ENCODE data around the gene CDK5R2. TPM values are rescaled to one million over a fixed set of nuclear protein-coding genes. Genes with fewer than 3 reads are reported as not detected.

The CDK5R2 gene
- total RNA-seq, 1 experiment from 2014 or later: 0.11 TPM

Small RNA genes lying within 50 kb of the gene (microRNA-seq; reads per million reads assigned to microRNA genes)
- 4,846 reads per million, percentile 93 among the genes with 10 or more reads in this experiment for gene MIR375 (ENCODE audit: unreplicated experiment)

Other genes with a start within 250 kb of the CDK5R2 start
- 21.0 and 32.9 TPM in 2 replicates for gene TTLL4, start 248.8 kb upstream of the CDK5R2 start, total RNA-seq (2014; rRNA removed)
- 5.8 and 6.0 TPM in 2 replicates for gene CYP27A1, start 177.5 kb upstream of the CDK5R2 start, total RNA-seq (2014; rRNA removed)
- gene PRKAG3, start 127.9 kb upstream of the CDK5R2 start, total RNA-seq (2014; rRNA removed): not detected in 2 replicates
- not detected in 2 replicates for gene WNT6, start 99.9 kb upstream of the CDK5R2 start, total RNA-seq (2014; rRNA removed)
- 0.40 and 3.3 TPM in 2 replicates for gene WNT10A, start 78.8 kb upstream of the CDK5R2 start, total RNA-seq (2014; rRNA removed)
- 0.07 TPM in 1 of 2 replicates, not detected in the other for gene FEV, start 25.5 kb downstream of the CDK5R2 start, total RNA-seq (2014; rRNA removed)
- gene CRYBA2, start 33.8 kb downstream of the CDK5R2 start, total RNA-seq (2014; rRNA removed): 6.4 and 13.5 TPM in 2 replicates
- 0.17 and 0.18 TPM in 2 replicates for gene CFAP65, start 81.8 kb downstream of the CDK5R2 start, total RNA-seq (2014; rRNA removed)
- gene IHH, start 101.3 kb downstream of the CDK5R2 start, total RNA-seq (2014; rRNA removed): 0.07 TPM in 1 of 2 replicates, not detected in the other
- gene NHEJ1, start 201.1 kb downstream of the CDK5R2 start, total RNA-seq (2014; rRNA removed): 16.7 and 18.5 TPM in 2 replicates
- 1.4 and 1.7 TPM in 2 replicates for gene SLC23A3, start 210.4 kb downstream of the CDK5R2 start, total RNA-seq (2014; rRNA removed)
- 38.2 and 44.0 TPM in 2 replicates for gene CNPPD1, start 217.3 kb downstream of the CDK5R2 start, total RNA-seq (2014; rRNA removed)
- gene RETREG2, start 218.6 kb downstream of the CDK5R2 start, total RNA-seq (2014; rRNA removed): 61.0 and 87.2 TPM in 2 replicates
- gene ZFAND2B, start 247.1 kb downstream of the CDK5R2 start, total RNA-seq (2014; rRNA removed): 47.5 and 49.5 TPM in 2 replicates